HG03439 (cell line): ENCODE measurements around the gene MAP3K5.
A peak's percentile ranks its signal among the peaks of the same experiment; 100 is the strongest.

Source experiments
- ATAC-seq: cut with Tn5 transposase; IDR thresholded peaks from one replicate; pipeline ENCODE4 v1.9.1; 2021; ENCODE audit warnings: mild to moderate bottlenecking, moderate library complexity; ENCODE audit not compliant: unreplicated experiment

Gene MAP3K5

GRCh38 chr6:136750696-136751521 lies 41.4 kb downstream of the MAP3K5 start:
- ATAC-seq = peak; percentile 6

- no peak for ATAC-seq
Observed at GRCh38 chr6:136749359-136749997, 42.8 kb downstream of the MAP3K5 start.

GRCh38 chr6:136747507-136747906 lies 44.8 kb downstream of the MAP3K5 start:
- no peak for ATAC-seq

- ATAC-seq = no peak
Observed at GRCh38 chr6:136745300-136745699, 47.0 kb downstream of the MAP3K5 start.

GRCh38 chr6:136744889-136745288 lies 47.4 kb downstream of the MAP3K5 start:
- ATAC-seq = no peak

GRCh38 chr6:136742125-136742524 lies 50.2 kb downstream of the MAP3K5 start:
- ATAC-seq = no peak

- no peak for ATAC-seq
Observed at GRCh38 chr6:136740050-136740974, 52.0 kb downstream of the MAP3K5 start.

GRCh38 chr6:136739501-136739900 lies 52.8 kb downstream of the MAP3K5 start:
- no peak for ATAC-seq

GRCh38 chr6:136739071-136739470 lies 53.2 kb downstream of the MAP3K5 start:
- no peak for ATAC-seq

- no peak for ATAC-seq
Observed at GRCh38 chr6:136738692-136739057, 53.6 kb downstream of the MAP3K5 start.

GRCh38 chr6:136737871-136738691 lies 54.2 kb downstream of the MAP3K5 start:
- ATAC-seq = no peak

- no peak for ATAC-seq
Observed at GRCh38 chr6:136737374-136737844, 54.9 kb downstream of the MAP3K5 start.

GRCh38 chr6:136736281-136736960 lies 55.9 kb downstream of the MAP3K5 start:
- ATAC-seq = no peak

GRCh38 chr6:136734977-136735376 lies 57.3 kb downstream of the MAP3K5 start:
- no peak for ATAC-seq

GRCh38 chr6:136732889-136733288 lies 59.4 kb downstream of the MAP3K5 start:
- ATAC-seq = no peak

- no peak for ATAC-seq
Observed at GRCh38 chr6:136729832-136730231, 62.4 kb downstream of the MAP3K5 start.

- ATAC-seq = no peak
Observed at GRCh38 chr6:136728976-136729515, 63.2 kb downstream of the MAP3K5 start.

- no peak for ATAC-seq
Observed at GRCh38 chr6:136728033-136728939, 64.0 kb downstream of the MAP3K5 start.
